Cardiac muscle cell (in vitro differentiated cells and primary cell): Measurements from ENCODE around the gene PER3. TPM values are rescaled to one million over a fixed set of nuclear protein-coding genes. Genes with fewer than 3 reads are reported as not detected.

Experiments used
- DNase-seq, 2 donors: peaks; one replicate each; pipeline versions ENCODE4 v3.0.0 to v3.0.0-alpha.2; 2010 to 2017; ENCODE audit warnings: low read depth in 1 of 2, low spot score in 1 of 2
- H3K27ac ChIP-seq: fragments of 200-600 bp; sonication (generic); 2 replicates; pipeline ENCODE4 v1.5.1; 2016
- H3K27me3 ChIP-seq: fragments of 200-600 bp; sonication (generic); 2 replicates; pipeline ENCODE4 v1.6.0; 2016; ENCODE audit warnings: control low read depth
- H3K36me3 ChIP-seq: fragments of 200-600 bp; sonication (generic); 2 replicates; pipeline ENCODE4 v1.5.1; 2016; ENCODE audit warnings: control low read depth
- H3K4me1 ChIP-seq: fragments of 200-600 bp; sonication (generic); 2 replicates; pipeline ENCODE4 v1.8.1; 2017; ENCODE audit warnings: low read depth, mild to moderate bottlenecking, mixed run types
- H3K4me3 ChIP-seq: fragments of 200-600 bp; sonication (generic); 2 replicates; pipeline ENCODE4 v1.5.1; 2016; ENCODE audit warnings: mild to moderate bottlenecking
- H3K9me3 ChIP-seq: fragments of 200-600 bp; sonication (generic); 2 replicates; pipeline ENCODE4 v1.5.1; 2017; ENCODE audit warnings: low read depth, mild to moderate bottlenecking, control low read depth
- CTCF ChIP-seq: IDR thresholded peaks from 2 replicates; pipeline ENCODE4 v1.5.1; 2012; ENCODE audit warnings: low read depth, mild to moderate bottlenecking, low read length
- polyA plus RNA-seq: library from polyadenylated mRNA; unstranded; fragments of >200 nt; fragmentation: Nextera tagmentation; extraction: Ambion mirVana; gene quantifications from 2 replicates; pipeline ENCODE4 v1.2.1, GENCODE V29; 2016
- total RNA-seq: library from RNA; depleted of rRNA; stranded (reverse); fragments of >200 nt; gene quantifications from 2 replicates; pipeline ENCODE4 v1.2.3, GENCODE V29; 2016

The PER3 gene
- total and polyA plus RNA-seq, 2 experiments from 2014 or later = 2.9 to 13.2 TPM

- Histone ChIP-seq H3K27ac (no peak overlapping the region), H3K36me3 (peaks cover 8% of the 10 kb centered on the region)
These were observed 29.7 kb downstream of the PER3 start for GRCh38 chr1:7813677-7814373.

GRCh38 chr1:7821282-7821681 is 37.2 kb downstream of the PER3 start:
- DNase-seq = no peak
- no peak for TF ChIP-seq CTCF
- H3K27ac ChIP-seq = no peak overlapping the region
- peaks cover 8% of the 10 kb centered on the region for H3K36me3 ChIP-seq
- no peaks in the 10 kb centered on the region for H3K27me3 ChIP-seq
- no peaks in the 10 kb centered on the region for H3K4me1 ChIP-seq
- H3K9me3 ChIP-seq = no peaks in the 10 kb centered on the region
- H3K4me3 ChIP-seq = no peak overlapping the region

More at GRCh38 chr1:7813677-7814373, 29.7 kb downstream of the PER3 start:
- DNase-seq = no peak
- no peaks in the 10 kb centered on the region for H3K4me1 ChIP-seq
- no peak for TF ChIP-seq CTCF
- no peak overlapping the region for H3K4me3 ChIP-seq
- H3K9me3 ChIP-seq = no peaks in the 10 kb centered on the region
- no peaks in the 10 kb centered on the region for H3K27me3 ChIP-seq

- Histone ChIP-seq H3K36me3 (peaks cover 4% of the 10 kb centered on the region), H3K4me1 (no peaks in the 10 kb centered on the region), H3K9me3 (no peaks in the 10 kb centered on the region), H3K27me3 (no peaks in the 10 kb centered on the region), H3K4me3 (no peak overlapping the region), H3K27ac (no peak overlapping the region)
- TF ChIP-seq CTCF = no peak
- DNase-seq = no peak
These were observed 40.6 kb downstream of the PER3 start for GRCh38 chr1:7824701-7825100.

- no peak for DNase-seq
- no peaks in the 10 kb centered on the region for H3K9me3 ChIP-seq
- peaks cover 4% of the 10 kb centered on the region for H3K36me3 ChIP-seq
- TF ChIP-seq CTCF = no peak
- H3K27ac ChIP-seq = no peak overlapping the region
- H3K4me3 ChIP-seq = no peak overlapping the region
- no peaks in the 10 kb centered on the region for H3K27me3 ChIP-seq
- no peaks in the 10 kb centered on the region for H3K4me1 ChIP-seq
These were observed 42.3 kb downstream of the PER3 start for GRCh38 chr1:7826363-7826762.

GRCh38 chr1:7827126-7827955 is 43.2 kb downstream of the PER3 start:
- no peaks in the 10 kb centered on the region for H3K27me3 ChIP-seq
- H3K4me1 ChIP-seq = no peaks in the 10 kb centered on the region
- peaks cover 4% of the 10 kb centered on the region for H3K36me3 ChIP-seq
- H3K4me3 ChIP-seq = no peak overlapping the region
- no peak for DNase-seq
- TF ChIP-seq CTCF = no peak
- no peaks in the 10 kb centered on the region for H3K9me3 ChIP-seq
- no peak overlapping the region for H3K27ac ChIP-seq
